HG03280 (cell line): ENCODE data around the gene MTUS2.

Source experiments
- ATAC-seq: cut with Tn5 transposase; IDR thresholded peaks from one replicate; pipeline ENCODE4 v1.9.1; 2021; ENCODE audit warnings: mild to moderate bottlenecking, moderate library complexity; ENCODE audit not compliant: unreplicated experiment

The MTUS2 gene

DNA sequence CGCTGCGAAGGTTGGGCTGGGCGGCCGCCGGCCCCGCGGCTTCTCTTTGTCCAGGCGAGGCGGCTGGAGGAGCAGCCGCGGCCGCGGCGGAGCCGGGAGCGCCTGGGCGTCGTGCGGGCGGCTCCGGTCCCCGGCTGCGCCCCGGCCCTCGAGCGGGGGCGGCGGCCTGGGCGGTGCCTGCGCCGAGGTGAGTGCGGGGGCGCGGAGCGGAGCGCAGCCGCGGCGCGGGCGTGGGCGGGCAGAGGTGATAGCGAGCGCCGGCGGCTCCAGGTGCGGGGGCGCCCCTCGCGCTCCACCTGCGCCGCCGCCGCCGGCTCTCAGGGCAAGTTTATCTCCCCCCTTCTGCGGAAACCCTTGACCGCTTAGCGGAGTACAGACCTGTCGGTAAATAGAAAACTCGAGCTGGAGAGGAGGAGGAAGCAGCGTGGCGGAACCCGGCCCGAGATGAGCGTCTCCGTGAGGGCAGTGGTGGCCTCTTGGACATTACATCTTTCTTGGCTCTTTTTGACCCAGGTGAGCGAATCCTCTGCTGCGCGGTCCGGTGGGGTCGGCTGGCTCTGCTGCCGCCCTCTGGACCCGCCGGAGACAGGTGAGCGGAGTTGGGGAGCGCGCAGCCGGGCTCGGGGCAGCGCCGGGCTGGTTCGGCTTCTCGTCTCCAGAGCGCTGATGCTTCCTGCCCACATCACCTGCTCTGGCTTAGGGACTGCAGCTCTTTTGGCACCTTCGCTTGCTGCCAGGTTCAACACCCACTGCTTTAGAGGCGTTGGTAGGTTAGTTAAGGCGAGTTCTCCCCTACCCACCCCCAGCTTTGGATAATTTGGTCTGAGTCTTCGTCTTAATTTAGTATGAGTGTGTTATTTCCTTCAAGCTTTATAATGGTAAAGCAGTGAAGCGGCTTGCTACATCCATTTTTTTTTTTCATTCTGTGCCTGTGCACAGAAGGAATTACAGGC, at the start of gene MTUS2:
Gene MTUS2, plus strand, starts transcription at position 241 of the 953 bp plus-strand sequence.
- peak; percentile 49 for ATAC-seq

DNA sequence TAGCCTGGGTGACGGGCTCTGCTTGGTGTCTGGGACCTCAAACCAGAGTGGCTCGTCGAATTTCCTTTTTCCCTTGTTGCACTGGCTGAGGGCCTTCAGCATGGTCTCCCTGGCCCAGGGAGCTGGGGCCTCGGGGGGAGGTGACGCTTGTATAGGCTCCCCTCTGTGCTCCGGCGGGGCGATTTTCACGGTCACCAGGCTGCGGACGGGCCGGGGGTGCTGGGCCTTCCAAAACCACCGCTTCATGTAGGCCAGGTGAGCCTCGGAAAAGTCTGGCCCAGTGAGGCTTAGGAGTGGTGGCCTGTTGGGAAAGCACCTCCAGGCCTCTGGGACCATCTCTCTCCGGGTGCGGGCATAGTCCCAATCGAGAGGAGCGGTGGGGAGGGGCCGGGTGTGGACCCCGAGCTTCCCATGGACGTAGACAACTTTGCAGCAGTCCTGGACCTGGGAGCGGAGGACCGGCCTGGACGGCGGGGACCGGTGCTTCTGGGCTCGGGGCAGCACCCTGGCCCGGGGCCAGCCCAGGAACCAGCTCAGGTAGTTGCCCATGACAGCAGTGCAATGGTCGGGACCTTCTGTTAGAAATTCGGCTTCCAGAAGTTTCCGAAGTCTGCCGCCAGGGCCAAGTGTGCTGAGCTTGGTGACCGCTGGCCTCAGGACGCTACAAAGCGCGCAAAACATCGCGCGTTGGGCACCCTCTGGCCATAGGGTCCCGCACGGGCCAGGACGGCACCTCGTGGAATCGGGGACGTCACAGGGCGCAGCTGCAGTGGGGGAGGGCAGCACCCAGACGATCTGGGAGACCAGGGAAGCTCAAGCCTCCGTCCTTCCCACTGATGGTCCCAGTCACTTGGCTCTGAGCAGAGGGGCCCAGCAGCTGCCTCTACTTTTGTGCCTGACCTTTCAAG, 41.6 kb upstream of the MTUS2 start:
- ATAC-seq, result no peak

DNA sequence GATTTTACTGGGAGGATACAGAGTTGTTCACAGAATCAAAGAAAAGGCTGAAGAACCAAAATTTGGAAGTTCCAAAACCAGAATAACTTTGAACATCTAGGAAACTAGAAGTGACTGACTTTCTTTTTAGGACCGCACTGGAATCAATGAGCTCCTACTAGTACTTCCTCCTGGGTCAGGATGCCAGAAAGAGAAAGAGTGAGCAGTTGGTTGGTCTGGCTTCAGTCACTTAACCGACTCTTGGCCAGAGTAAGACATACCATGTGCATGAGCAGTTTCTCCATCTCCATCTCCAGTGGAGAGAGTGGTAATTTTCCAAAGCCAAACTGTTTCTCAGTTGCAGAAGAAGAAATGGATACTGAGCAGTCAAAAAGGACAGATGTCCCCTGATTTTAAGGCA, 27.1 kb upstream of the MTUS2 start:
- no peak for ATAC-seq

DNA sequence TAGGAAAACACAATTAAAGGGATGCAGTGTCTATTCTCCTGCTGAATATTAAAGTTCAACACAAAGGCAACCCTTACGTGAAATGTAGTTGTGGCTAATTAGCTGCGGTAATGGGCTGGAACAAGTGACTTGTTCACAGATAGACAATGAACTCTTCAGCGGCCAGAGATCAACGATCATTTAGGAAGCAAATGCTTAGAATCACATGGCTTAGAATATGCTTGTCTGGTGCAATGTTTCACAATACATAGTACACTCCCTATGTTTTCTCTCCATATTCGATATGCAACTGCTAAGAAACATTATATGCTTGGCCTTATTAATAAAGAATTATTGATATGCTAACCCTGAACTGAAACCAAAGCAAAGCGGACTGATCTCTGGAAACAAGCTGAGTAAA, 25.7 kb upstream of the MTUS2 start:
- ATAC-seq, result no peak

DNA sequence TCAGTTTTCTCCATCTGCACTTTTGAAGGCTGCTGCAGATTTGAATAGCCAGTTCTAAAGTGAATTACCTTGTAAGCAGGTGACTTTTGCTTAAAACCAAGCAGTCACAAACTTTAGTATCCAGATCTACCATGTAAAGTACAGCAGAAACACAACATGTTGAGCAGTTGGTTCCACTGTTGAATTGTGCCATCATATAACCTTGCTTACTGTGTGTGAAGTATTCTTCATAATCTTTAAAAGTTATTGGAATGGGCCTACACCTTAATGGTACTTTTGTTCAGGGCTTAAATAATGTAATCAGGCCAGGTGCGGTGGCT, 23.2 kb upstream of the MTUS2 start:
- no peak for ATAC-seq

DNA sequence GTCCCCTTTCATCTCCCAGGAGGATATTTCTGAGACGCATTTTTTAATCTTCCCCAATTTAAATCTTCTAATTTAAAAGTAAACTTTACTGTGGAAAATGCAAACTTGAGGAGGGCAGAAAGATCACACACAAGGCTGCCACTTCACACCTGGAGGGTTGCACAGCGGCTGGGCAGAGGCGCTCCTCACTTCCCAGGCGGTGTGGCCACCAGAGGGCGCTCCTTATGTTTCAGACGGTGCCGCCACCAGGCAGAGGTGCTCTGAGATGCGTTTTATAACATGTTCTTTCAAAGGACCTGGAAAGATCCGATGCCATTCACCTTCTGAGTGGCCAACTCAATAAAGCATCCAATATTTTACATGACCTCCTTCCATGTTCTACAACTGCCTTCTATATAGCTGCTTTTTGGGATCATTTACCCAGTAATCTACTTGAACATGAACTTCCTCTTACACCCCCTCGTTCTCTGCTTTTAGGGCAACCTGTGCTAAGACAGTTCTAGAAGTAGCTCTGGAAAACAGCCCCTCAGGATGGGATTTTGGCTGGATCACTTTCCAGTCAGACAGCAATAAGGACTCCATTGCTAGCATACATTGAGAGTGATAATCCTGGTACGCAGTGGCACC, 14.8 kb upstream of the MTUS2 start:
- no peak for ATAC-seq

DNA sequence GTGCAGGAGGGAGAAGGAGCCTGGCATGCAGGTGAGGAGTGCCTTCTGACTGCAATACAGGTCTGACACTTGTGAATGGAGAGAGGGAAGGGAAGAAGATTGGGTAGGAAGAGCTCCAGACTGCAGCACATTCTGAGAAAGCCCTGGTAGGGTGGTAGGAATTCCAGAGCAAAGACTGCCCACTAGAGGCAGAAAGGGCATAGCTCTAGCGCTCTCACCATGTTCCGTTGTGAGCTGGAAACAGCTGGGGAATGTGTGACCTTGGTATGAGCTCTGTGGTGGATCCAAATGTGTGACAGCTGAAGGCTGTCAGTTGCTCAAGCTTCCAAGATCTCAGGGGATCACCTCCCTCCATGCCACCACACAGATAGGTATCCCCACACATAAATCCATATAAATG, 2.9 kb upstream of the MTUS2 start:
- no peak for ATAC-seq

DNA sequence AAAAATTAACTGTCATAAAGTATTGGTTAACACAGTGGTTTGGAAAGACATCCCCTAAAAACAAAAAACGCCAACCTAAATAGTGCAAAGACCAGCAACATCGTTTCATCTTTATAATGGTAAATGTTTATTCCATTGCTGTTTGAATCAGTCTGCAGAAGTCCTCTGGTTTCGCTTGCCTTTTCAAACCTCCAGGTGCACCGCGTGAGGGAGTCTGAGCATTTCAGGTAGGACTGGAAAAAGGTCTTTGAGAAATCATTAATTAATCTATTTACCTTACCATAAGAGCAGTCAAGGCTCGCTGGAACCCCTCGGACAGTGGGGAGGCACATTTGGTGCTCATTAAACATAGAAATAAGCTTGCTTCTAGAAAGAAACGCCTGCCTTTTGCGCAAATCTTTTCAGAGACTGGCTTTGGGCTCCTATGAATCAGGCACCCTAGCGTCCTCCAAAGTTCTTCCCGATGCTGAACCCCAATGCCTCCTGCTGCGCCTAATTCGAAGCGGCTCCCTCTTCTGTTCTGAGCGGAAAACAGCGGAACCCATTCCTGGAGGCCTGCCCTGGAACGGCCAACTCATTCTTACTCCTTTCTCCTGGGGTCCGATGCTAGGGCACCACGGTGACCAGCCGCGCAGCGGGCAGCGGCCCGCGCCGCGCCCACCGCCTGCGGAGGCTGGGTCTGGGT, 951 bp upstream of the MTUS2 start:
- ATAC-seq, result no peak

DNA sequence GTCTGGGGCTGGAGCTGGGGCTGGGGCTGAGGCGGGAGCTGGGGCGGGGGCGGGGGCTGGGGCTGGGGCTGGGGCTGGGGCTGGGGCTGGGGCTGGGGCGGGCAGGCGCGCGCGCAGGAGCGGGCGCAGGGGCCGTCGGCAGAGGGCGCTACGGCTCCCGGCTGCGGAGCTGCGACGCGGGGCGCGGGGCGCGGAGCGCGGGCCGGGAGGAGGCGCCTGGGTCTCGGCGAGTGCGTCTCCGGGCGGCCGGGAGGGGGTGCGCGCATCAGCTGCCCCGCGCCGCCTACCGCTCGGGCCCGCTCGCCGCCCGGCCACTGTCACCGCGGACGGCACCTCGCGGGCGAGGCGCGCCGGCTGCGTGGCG, 422 bp upstream of the MTUS2 start:
- ATAC-seq, result peak; percentile 65

DNA sequence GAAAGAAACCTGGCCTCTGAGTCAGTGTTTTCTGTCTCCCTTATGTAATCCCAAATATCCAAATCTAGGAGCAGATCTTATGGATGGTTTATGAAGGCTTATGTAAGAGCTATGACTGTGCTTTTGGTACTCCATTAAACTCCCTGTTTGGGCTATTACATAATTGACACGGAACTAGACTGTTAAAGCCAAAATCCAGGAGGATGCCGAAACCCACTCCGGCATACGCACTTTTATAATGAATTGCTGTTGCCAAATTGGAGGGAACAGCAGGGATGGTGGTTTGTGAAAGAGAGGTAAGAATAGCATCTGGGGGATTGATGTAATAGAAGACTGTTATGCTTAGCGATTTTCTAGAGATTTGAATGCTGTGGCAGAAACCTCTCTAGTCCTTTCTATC, 2.0 kb downstream of the MTUS2 start:
- no peak for ATAC-seq

DNA sequence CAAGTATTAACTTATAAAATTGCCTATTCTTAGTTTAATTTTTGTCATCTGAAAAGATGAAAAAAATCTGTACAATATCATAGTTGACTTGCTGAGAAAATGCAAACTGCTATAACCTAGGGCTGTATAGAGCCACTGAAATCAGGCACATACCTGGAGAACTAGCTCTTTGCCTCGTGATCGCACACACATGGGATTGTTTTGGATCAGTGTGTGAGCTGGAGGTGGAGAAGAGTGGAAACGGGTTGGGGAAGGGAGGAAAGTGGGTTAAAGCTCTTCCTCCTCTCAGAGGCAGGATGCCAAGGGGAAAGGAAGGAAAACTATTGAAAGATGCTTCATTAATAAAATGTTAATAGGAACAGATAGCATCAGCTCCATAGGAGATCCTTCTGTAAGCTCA, 2.7 kb downstream of the MTUS2 start:
- no peak for ATAC-seq

DNA sequence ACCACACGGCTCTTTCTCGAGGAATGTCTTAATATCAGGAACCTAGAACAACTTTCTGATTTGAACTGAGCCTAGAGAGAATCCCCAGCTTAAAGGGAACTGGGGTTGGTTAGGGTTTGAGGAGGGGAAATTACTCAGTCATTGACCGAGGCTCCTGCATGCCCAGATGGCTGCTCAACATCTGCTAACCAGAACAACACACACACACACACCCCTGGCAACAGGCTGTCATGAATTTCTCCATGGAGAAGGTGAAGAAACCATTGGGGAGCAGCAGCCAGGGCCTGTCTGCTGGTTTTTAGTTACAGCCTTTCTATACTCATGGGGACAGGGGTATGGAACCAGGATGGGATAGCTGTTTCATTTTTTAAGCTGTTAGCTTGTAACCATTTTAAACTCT, 5.2 kb downstream of the MTUS2 start:
- no peak for ATAC-seq

DNA sequence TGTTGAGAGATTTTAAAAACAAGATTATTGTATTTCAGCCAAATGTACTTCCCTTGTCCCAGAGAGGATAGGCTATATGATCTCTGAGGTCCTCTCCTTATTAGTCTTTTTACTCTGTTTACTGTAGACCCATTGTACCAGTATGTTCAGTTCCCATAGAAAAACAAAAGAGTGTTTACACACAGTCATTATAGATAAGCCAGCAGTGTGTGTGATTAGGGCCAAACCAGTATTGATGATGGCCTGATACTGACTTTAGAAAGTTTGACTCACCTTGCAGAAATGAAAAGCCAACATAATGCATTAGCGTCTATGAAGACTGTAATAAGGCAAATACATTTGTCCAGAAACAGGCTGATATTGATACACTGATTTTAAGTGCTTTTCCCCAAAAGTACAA, 6.2 kb downstream of the MTUS2 start:
- no peak for ATAC-seq

DNA sequence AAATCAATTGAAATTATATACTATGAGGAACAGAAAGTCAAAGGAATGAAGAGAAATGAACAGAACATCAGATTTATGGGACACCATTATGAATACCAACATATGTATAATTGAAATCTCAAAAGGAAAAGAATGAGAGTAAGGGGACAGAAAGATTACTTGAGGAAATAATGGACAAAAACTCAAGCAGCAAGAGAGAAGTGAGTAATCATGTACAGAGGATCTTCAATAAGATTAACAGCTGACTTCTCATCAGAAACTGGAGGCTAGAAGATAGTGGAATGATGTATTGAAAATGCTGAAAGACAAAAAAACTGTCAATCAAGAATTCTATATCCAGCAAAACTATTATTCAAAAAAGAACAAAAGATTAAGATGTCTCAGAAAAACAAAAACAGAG, 10.4 kb downstream of the MTUS2 start:
- no peak for ATAC-seq

DNA sequence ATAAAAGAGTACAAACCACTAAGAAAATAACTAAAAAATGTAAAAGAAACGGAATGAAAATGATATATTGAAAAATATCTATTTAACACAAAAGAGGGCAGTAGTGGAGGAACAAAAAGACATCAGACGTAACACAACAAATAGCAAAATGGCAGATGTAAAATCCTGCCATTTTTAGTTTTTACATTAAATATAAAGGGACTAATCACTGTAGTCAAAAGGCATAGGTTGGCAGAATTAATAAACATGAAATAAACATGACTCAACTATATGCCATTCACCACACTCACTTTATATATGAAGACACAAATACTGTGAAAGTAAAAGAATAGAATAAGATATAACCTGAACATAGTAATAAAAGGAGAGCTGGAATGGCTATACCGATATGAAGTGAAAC, 11.0 kb downstream of the MTUS2 start:
- no peak for ATAC-seq

DNA sequence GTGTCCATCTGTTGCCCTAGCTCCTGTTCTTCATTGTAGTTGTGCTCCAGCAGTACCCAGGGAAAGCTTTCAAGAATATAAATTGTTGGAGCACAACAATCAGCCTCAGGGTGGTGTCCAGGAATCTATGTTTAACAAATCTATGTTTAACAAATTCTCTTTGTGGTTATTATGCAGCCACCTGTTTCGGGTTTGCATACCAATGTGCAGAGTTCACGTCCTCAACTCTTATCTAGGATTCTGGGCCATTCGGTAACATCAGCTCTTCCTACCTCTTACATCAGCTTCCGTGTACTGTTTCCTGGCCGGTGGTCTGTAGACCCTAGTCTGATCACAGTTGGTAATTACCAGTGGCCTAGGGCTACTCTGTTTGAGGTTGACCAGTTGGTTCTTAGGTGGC, 17.0 kb downstream of the MTUS2 start:
- no peak for ATAC-seq

DNA sequence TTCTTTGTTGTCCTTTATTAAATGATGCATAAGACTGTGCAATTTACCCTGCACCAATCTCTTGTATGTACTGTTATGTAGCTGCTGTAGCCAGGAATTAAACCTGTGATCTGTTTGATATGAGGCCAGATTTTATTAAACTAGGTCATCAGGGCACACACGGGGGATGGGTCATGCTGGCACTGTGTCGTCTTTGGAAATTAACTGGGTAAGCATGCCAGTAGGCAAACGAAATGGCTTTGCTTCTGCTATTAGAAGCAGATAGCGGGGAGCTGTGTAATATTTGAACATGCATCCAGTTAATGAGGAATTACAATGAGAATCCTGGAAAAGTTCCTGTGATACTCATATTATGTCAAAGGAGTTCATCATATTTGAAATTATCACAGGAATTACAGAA, 23.5 kb downstream of the MTUS2 start:
- no peak for ATAC-seq

DNA sequence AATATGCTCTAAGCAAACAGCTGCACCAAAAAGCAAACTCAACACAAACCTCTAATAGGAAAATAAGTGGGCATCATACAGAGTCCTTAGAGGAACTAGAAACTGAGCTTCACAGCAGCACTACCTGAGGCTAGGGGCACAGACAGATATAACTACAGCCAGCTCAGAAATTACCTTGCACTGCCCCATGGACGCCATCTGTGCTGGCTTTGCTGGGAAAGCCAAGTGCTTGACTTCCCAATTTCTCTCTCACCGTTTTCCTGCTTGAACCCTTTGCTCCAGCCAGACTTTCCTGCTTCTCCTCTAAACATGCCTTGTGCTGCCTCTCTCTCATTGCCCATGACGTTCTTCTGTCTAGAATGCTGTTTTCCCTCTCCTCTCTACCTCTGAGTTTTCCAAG, 29.3 kb downstream of the MTUS2 start:
- no peak for ATAC-seq

DNA sequence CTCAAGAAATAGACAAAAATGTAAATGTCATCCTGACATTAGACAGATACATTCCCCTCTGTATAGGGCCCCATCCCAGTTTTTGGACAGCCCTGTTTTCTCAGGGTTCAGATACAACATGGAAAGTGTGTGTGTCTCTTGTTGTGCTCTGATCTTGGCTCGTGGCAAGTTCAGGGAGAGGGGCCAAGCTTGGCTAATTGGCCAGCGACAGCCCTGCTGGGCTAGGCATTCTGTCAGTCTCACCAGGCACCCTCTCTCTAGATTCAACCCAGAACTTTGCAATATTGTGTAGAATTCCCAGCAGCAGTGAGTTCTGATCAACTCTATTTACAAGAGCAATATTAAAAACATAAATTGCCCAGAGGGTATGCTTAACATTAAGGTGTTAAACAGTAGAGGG, 30.1 kb downstream of the MTUS2 start:
- ATAC-seq, result no peak

DNA sequence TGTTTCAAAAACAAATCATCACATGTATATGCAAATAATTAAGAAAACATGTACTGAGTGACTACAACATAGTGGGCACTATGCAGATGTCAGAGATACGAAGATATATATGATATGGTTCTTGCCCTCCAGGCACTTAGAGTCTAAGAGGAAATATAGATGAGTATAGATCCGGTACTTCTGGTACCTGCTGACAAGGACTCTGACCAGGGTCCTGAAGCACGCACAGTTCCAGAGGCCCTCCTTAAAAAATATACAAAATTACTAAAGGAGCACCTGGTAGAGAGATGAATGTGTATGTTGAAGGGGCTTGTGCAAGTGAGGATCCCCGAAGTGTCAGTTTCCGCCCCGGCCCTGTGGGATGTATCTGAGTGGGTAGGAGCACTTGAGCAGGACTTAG, 31.3 kb downstream of the MTUS2 start:
- ATAC-seq, result no peak

DNA sequence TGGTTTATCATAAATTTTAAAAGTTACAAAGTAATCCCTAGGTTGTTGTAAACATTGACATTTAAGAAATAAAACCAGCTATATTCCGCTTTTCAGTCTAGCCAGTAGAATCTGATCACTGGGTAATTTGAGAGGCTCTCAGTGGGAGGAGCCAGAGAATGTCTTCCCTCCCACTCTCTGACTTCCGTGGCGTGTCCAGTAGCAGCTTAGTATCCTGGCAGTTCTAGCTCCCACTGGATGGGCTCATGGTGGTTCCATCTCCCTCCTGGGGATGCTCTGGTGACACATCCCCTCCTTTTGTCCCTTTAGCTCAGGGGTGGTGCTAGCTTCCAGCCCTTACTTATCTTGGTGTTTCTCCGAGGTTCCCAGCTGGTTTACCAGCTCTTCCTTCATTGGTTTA, 34.5 kb downstream of the MTUS2 start:
- ATAC-seq, result no peak
